NT2/D1 (cell line): ENCODE data around the gene HSF2BP.

Source experiments
- SUZ12 ChIP-seq: IDR thresholded peaks from 2 replicates; pipeline ENCODE4 v1.6.1; 2011; ENCODE audit not compliant: insufficient read length, insufficient read depth; ENCODE audit errors: extremely low read depth
- YY1 ChIP-seq: IDR thresholded peaks from 2 replicates; pipeline ENCODE4 v1.6.1; 2011; ENCODE audit not compliant: insufficient read length, insufficient read depth
- ZNF274 ChIP-seq: IDR thresholded peaks from 2 replicates; pipeline ENCODE4 v1.6.1; 2011; ENCODE audit warnings: mild to moderate bottlenecking, low read depth, low read length

- TF ChIP-seq ZNF274 (no peak), SUZ12 (no peak), YY1 (no peak)
Observed at GRCh38 chr21:43634618-43635017, 24.7 kb downstream of the HSF2BP start.
